Left lung (tissue), 10 donors: ENCODE measurements around the gene TTC7B. TPM values are rescaled to one million over a fixed set of nuclear protein-coding genes. Genes with fewer than 3 reads are reported as not detected.
A peak's percentile ranks its signal among the peaks of the same experiment; 100 is the strongest.
"Not testable (repeated sequence)": the region's sequence is repeated elsewhere in the genome, so short reads cannot be mapped to it uniquely, and the experiment has no call there.

Source experiments
- ATAC-seq: fragments of 200-7000 bp; cut with Tn5 transposase; one replicate; pipeline ENCODE4 v1.9.1; 2020; ENCODE audit warnings: moderate library complexity
- DNase-seq, 4 donors: peaks; one replicate each; pipeline ENCODE4 v3.0.0-alpha.2; 2013 to 2020
- H3K27ac ChIP-seq, 2 donors: fragments of 200-600 bp; sonication (generic) in 1 of 2; one replicate each; pipeline versions ENCODE4 v1.5.0 to v1.8.0; 2020 to 2021
- H3K27me3 ChIP-seq, 2 donors: fragments of 200-600 bp; sonication (generic) in 1 of 2; one replicate each; pipeline versions ENCODE4 v1.5.0 to v1.8.0; 2020 to 2021
- H3K36me3 ChIP-seq, 2 donors: fragments of 200-600 bp; sonication (generic) in 1 of 2; one replicate each; pipeline versions ENCODE4 v1.5.0 to v1.8.0; 2020 to 2021
- H3K4me1 ChIP-seq, 2 donors: fragments of 200-600 bp; one replicate each; pipeline ENCODE4 v1.8.0; 2021
- H3K4me3 ChIP-seq, 2 donors: fragments of 200-600 bp; sonication (generic) in 1 of 2; one replicate each; pipeline versions ENCODE4 v1.5.0 to v1.8.0; 2020 to 2021; ENCODE audit warnings: mild to moderate bottlenecking in 1 of 2
- H3K9me3 ChIP-seq, 2 donors: fragments of 200-600 bp; sonication (generic) in 1 of 2; one replicate each; pipeline versions ENCODE4 v1.5.0 to v1.8.0; 2020 to 2021
- intact Hi-C, 2 donors: fragments of 100-400 bp; cut with DNase I; formaldehyde crosslinking; loops; one replicate each; pipeline versions ENCODE4 v1.11.2 to v1.14.2; 2022
- polyA plus RNA-seq, 6 donors: library from polyadenylated mRNA; unstranded; fragments of 120-200 nt; gene quantifications; one replicate each; pipeline ENCODE4 v1.2.1, GENCODE V29; 2013; ENCODE audit not compliant: insufficient read length in 6 of 6
- total RNA-seq, 2 donors: library from RNA; stranded (reverse); fragmentation: NEBNext Ultra II Directional; extraction: Animal tissue kit (Norgen Biotek cat#: 25700); gene quantifications; one replicate each; pipeline ENCODE4 v1.2.1, GENCODE V29; 2021
- TF ChIP-seq, protein P1 (sequence below), 2 donors: fragments of 200-600 bp; sonication (generic) in 1 of 2; IDR thresholded peaks; one replicate each; pipeline versions ENCODE4 v1.5.0 to v1.8.0; 2021; ENCODE audit warnings: antibody characterized with exemption in 2 of 2
- donor health status: DM: no; HTN: yes; CAD: no.
- donor health status: DM: no; HTN: no; CAD: no.

TTC7B gene
- total and polyA plus RNA-seq, 8 donors: 26.8 to 47.5 (median 39.5) TPM

DNA sequence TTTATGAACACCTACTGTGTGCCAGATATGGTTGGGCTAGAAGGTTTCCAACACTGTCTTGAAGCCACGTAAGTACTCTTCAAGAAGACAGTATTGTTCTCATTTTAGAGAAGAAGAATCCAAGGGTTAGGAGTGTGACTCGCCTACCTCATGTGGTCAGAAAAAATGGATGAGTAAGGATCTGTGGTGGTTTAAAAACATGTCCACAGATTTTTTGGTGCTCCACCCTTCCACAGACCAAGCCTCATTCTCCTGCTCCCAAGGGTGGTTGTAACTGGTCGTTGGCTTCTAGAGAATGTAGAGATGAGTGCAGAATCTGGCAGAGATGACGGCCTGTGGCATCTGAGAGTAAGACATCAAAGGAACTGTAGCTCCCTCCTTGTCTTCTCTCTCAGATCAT is 30.3 kb upstream of the TTC7B start:
- no peak for ATAC-seq

DNA sequence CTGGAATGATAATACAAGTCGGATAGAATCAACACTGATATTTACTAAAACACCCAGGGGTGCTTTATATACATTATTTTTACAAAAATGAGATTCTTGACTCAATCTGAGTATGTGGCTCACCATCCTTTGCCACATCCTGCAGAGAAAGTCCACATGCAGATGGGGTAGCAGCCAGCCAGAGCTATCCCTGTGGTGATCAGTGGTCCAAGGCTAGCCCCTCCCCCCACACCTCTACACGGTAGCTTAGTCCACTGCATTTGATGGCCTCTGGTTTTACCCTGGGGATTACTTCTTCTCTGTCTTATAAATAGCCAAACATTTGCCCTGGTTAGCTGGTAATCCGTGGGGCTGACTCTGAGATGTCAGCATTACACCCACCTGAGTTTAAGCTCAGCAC is 28.1 kb upstream of the TTC7B start:
- ATAC-seq: no peak
- no peaks in the 10 kb centered on the region for H3K36me3 ChIP-seq
- no peak for DNase-seq

More for the DNA sequence above, 30.3 kb upstream of the TTC7B start:
- intact Hi-C loops: no loop called here
- TF ChIP-seq, protein P1, sequence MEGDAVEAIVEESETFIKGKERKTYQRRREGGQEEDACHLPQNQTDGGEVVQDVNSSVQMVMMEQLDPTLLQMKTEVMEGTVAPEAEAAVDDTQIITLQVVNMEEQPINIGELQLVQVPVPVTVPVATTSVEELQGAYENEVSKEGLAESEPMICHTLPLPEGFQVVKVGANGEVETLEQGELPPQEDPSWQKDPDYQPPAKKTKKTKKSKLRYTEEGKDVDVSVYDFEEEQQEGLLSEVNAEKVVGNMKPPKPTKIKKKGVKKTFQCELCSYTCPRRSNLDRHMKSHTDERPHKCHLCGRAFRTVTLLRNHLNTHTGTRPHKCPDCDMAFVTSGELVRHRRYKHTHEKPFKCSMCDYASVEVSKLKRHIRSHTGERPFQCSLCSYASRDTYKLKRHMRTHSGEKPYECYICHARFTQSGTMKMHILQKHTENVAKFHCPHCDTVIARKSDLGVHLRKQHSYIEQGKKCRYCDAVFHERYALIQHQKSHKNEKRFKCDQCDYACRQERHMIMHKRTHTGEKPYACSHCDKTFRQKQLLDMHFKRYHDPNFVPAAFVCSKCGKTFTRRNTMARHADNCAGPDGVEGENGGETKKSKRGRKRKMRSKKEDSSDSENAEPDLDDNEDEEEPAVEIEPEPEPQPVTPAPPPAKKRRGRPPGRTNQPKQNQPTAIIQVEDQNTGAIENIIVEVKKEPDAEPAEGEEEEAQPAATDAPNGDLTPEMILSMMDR (IDR thresholded peaks at IDR 0.05): no peak
- no peak for DNase-seq
- no peak overlapping the region for H3K27ac ChIP-seq
- H3K36me3 ChIP-seq: no peaks in the 10 kb centered on the region
- no peaks in the 10 kb centered on the region for H3K27me3 ChIP-seq
- H3K4me3 ChIP-seq: no peak overlapping the region
- H3K9me3 ChIP-seq: no peaks in the 10 kb centered on the region
- no peaks in the 10 kb centered on the region for H3K4me1 ChIP-seq

DNA sequence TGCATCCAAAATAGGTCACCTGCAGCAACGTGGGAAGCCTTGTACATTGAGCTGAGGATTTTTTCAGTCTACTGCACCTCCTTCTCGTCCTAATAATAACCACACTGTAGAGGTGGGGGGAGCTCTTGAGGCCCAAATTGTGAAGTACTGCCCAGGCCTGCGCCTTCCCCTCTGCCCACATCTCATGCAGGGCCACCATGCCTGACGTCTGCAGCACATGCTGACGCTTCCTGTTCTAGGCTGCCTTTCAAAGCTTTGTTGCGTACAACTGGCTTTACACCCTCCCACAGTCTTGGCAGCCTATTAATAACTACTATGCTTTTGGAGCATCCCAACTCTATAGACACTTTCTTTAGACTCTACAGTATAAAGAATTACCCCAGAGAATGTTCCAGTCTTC is 26.5 kb upstream of the TTC7B start:
- Histone ChIP-seq H3K36me3 (no peaks in the 10 kb centered on the region), H3K27me3 (no peaks in the 10 kb centered on the region), H3K9me3 (no peaks in the 10 kb centered on the region), H3K4me1 (no peaks in the 10 kb centered on the region), H3K27ac (no peak overlapping the region), H3K4me3 (no peak overlapping the region)
- DNase-seq (no peak), ATAC-seq (peak; percentile 50)
- TF ChIP-seq, protein P1 (IDR thresholded peaks at IDR 0.05): no peak
- intact Hi-C loops: no loop called here

More for the DNA sequence above, 28.1 kb upstream of the TTC7B start:
- intact Hi-C loops: no loop called here
- TF ChIP-seq, protein P1 (IDR thresholded peaks at IDR 0.05): no peak
- H3K27ac ChIP-seq: no peak overlapping the region
- H3K9me3 ChIP-seq: no peaks in the 10 kb centered on the region
- H3K4me1 ChIP-seq: no peaks in the 10 kb centered on the region
- H3K27me3 ChIP-seq: no peaks in the 10 kb centered on the region
- H3K4me3 ChIP-seq: no peak overlapping the region

DNA sequence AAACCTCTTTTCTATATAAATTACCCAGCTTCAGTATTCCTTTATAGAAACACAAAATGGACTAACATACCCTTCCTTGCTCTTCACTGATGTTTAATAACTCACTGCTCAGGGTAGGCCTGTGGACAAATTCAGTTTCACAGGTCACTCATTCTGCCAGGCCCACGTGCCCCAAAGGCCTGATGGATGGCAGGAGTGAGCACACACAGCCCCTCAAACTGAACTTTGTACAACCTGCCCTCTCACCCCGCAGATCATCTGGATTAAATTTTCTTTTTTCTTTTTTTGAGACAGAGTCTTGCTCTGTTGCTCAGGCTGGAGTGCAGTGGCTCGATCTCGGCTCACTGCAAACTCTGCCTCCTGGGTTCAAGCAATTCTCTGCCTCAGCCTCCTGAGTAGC is 24.4 kb upstream of the TTC7B start:
- H3K36me3 ChIP-seq, ATAC-seq, H3K4me1 ChIP-seq, intact Hi-C loops, DNase-seq, H3K4me3 ChIP-seq, H3K27me3 ChIP-seq, H3K27ac ChIP-seq, H3K9me3 ChIP-seq: not testable (repeated sequence)

DNA sequence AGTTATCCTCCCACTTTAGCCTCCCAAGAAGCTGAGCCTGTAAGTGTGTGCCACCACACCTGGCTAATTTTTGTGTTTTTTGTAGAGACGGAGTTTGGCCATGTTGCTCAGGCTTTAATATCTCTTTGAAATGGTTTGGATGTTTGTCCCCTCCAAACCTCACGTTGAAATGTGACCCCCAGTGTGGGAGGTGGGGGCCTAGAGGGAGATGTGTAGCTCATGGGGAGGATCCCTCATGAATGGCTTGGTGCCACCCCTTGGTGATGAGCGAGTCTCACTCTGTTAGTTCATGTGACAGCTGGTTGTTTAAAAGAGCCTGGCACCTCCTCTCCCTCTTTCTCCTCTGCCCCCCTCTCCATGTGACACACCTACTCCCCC is 23.6 kb upstream of the TTC7B start:
- intact Hi-C loops: no loop called here
- Histone ChIP-seq H3K4me3 (no peak overlapping the region), H3K9me3 (no peaks in the 10 kb centered on the region), H3K27me3 (no peaks in the 10 kb centered on the region), H3K36me3 (no peaks in the 10 kb centered on the region), H3K27ac (peak overlapping the region; percentile 45 to 72), H3K4me1 (peaks cover 0 to 7% of the 10 kb centered on the region in 2 donors)
- TF ChIP-seq, protein P1 (IDR thresholded peaks at IDR 0.05): no peak
- ATAC-seq (no peak), DNase-seq (no peak)
